ENCODE data around the gene DNER.
A peak's percentile ranks its signal among the peaks of the same experiment; 100 is the strongest.

DNER gene

DNA sequence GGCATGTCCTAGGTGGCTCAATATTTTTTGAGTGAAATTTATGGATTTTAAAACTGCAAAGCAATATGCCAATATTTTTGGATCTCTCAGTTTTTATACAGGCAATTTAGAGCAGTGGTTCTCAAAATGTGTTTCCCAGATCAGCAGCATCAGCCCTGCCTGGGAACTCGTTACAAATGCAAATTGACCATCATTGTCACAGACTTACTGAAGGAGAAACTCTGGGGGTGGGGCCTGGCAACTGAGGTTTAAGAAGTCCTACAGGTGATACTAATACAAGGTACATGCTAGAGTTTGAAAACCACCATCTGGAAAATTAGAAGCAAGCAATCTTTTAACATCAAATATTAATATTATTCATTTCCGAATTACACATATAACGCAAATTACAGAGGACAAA, 227.7 kb downstream of the DNER start:
- no peak for DNase-seq (ENCODE audit: low read depth)

DNA sequence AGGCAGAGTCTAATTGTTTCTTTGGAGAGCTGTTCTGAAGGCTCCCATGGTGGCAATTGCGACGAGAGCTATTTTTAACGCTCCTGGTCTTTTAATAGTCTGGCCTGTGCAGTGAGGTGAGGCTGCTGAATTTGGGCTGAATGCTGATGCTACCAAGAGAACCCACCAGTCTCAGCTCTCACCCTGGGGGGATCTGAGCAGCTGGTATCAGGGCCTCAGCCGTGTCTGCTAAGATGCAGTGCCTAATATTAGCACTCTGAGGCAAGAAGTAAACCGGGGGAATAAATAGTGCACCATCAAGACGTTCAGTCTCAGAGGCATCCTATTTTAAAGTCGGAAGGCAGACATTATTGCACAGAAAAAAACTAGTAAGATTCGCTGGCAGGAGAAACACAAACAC, 228.5 kb downstream of the DNER start:
- no peak for DNase-seq (ENCODE audit: low read depth)

DNA sequence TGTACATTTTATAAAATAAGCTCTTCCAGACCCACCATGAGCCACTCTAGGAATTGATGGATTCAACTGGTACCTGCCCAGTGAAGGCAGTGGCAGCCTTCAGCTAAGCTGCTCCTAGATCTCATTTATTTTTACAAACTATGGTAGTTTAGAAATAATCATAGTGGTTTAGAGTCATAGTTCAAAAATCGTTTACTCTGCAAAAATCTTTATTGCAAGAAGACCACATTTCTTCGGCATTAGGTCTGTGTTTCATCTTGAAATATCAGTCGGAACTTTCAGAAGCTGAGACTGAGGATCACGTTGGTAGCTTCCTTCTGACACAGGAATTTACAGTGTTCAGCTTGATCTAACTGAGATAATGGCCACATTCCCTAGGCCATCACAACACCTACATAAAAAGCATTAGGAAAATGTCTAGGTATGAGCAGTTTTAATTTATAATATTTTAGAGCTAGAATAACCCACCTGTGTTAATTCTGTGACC, 237.0 kb downstream of the DNER start:
- no peak for DNase-seq (ENCODE audit: low read depth)

DNA sequence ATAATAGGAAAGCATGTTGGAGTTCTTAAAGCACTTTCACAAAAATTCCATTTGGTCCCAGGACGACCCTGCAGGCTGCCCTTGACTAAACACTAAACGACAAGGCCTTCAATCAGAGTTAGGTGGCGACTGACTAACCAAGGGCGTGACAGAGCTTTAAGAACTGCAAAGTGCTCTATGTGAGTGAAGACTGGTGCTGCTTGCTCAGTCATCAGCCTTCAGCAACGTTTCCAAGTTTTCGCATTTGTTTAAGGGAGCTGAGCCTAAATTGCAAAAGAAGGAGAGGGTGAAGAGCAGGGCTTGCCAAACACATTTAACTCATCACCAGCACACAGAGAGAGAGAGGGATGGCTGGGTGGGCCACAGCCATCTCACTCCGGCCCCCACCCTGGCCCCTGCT, 238.6 kb downstream of the DNER start:
- DNase-seq (ENCODE audit: low read depth), result no peak

DNA sequence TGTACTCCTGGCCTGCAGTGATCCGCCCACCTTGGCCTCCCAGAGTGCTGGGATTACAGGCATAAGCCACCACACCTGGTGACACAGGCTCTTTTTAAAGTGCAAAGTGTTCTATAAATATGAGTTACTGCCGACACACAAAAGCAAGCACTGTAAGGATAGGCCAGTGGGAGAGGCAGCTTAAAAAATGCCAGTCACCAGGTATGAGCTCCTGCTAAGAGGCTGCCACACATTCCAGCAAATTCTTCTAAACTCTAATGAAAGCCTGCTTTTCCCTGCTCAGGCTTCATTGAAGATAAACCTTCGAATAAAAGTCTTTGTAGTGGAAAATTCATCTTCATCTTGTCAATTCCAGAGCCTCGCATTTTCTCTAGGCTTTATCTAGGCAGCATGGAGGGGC, 240.2 kb downstream of the DNER start:
- no peak for DNase-seq (ENCODE audit: low read depth)

DNA sequence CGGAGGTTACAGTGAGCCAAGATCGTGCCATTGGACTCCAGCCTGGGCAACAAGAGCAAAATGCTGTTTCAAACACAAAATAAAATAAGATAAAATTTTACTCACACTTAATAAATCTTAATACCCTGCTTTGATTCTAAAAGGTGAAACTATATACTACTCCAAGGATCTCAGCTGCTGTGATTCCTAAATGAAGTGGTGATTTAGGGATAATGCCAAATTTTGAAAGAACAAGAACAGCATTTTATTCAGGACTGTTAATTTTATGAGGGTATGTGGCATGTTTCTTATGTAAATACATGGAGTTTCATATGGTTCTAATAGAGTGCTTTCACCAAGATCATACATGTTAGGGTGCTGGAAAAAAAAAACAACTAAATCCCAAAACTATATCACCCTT, 243.6 kb downstream of the DNER start:
- DNase-seq (ENCODE audit: low read depth), result no peak

DNA sequence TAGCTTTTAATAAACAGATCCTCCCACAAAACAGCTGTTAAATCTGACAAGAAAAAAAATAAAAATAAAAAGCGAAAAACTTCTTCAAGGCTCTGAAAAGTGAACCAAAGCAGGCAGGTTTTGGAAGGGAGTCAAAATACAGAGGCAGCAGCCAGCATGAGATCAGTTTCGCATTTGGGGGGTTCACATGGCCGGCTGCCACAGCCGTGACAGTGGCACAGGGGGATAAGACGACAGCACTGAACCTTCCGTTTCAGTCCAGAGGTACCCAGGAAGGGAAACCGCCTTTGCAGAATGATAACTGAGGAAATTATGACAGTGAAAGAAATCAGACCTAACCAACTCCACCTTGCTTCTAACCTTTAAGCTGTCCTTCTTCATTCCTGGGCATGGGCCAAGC, 246.6 kb downstream of the DNER start:
- DNase-seq (ENCODE audit: low read depth), result no peak

DNA sequence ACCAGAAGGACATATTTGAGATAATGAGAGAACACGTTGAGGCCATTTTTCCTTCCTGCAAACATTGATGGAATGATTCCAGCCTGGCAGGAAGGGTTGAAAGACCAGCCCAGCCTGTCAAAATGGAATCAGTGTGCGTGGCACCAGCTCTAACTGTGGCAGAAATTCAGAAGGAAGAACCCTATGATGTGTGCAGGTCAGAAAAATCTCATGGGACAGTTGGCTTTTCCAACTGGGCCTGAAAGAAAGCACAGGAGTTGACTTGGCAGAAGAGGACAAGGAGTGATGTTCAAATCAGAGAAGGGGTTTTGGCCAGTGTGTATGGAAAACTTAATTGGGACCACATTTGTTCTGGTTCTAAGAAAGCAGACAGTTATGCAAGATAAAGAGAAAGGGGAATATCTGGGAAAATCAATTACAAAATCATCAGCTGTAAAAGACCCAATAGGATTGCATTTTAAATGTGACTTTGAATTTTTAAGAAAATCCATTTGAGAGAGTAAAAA, 250.5 kb downstream of the DNER start:
- DNase-seq (ENCODE audit: low read depth), result no peak

DNA sequence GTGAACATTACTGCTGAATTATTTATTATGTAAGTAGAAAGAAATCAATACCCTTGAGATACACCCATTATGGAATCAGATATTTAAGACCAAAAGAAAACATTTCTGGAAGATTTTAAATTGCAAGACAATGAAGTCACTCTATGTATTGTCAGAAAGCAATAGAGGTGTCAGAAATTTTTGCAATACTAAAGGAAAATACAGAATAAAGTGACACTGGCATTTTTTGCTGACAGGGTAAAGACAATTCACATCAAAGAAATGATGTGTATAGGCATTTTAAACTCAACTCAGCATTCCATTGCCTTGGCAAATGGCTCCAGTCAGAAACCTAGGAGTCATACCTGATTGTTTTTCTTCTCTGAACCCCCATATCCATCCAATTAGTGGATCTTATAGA, 252.2 kb downstream of the DNER start:
- no peak for DNase-seq (ENCODE audit: low read depth)

DNA sequence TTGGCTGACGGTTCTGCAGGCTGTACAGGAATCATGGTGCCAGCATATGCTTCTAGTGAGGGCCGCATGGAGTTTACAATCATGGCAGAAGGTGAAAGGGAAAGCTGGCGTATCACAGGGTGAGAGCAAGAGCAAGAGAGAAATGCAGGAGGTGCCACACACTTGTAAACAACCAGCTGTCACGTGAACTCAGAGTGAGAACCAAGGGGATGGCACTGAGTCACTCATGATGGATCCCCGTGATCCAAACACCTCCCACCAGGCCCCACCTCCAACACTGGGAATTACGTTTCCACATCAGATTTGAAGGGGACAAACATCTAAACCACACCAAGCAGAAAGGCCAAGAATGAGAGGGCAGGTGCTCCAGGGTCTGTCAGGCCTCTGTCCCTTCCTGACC, 258.3 kb downstream of the DNER start:
- no peak for DNase-seq (ENCODE audit: low read depth)

DNA sequence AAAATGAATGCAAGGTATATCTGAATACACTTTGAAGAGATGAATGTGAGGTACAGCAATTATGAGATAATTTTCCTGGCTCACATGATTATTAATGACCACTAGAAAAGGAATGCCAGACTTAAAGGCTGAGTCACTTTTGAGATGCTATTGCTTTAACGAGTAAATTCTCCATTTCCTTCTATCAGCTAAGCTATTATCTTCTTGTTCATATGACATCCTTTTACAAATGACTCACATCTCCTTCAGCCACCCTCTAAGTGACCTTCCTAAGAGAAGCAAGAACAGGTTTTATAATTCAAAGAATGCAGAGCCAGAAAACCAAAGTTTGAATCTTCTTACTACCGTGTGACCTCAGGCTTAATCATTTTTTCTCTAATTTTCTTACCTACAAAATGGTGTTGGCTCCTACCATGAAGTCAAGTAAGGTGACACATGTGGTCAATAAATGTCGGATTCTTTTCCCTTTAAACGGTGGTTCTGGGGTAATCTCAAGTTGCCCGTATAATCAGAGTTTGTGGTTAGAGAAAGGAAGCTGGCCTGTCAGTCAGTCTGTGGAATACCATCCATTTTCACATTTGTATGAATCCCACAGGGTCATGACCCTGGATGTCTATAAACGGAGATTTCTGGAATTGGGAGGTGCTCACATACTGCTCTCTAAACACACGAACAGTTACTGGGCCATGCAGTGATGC, 259.3 kb downstream of the DNER start:
- peak; percentile 95 for DNase-seq (ENCODE audit: low read depth)

DNA sequence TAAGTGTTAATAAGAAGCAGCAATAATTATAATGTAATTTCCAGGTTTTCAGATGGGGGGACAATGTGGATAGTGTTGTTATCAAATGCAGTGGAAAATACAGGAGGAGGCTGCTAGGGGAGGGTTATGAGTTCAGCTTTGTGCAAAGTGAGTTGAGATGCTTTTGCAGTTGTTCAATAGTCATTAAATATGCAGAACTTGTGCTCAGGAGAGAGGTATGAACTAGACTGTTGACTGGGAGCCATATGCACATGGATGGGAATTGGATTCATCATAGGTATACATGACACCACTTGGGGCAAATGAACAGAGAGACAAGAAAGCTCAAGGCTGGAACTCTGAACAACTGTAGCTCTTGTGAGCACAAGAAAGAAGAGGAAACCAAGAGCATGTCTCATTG, 261.1 kb downstream of the DNER start:
- DNase-seq (ENCODE audit: low read depth), result no peak

DNA sequence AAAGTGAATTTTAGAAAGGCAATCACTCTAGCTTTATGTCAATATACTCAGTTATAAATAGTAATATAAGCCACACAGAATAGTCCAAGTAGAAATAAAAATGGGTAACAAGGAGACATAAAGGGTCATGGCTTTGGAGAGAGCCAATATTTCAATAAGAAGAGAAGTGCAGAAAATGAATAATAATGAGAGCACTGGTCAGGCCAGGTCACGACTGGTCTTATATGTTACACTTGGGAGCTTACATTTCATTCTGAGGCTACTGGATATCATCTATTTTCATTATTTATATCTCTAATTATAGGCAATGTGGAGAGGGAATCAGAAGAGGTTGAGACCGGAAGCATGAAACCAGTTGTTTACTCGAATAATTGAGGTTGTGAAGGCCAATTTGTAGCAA, 262.5 kb downstream of the DNER start:
- DNase-seq (ENCODE audit: low read depth), result no peak

DNA sequence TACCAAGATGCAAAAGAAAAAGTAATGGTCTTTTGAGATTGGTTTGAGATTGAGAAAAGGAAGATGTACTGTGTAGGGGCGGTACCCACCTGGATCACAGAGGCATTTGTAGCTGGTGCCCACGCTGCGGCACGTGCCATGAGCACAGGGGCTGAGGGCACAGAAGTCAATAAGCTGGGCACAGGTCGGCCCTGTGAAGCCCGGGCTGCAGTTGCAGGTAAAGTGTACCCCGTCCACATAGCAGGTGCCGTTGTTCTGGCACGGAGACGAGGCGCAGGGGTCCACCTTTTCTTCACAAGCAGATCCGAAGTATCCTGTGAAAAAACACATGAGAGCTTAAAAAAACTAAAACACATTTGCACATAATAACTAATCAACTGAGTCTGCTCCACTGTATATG, 267.1 kb downstream of the DNER start:
- DNase-seq (ENCODE audit: low read depth), result no peak

DNA sequence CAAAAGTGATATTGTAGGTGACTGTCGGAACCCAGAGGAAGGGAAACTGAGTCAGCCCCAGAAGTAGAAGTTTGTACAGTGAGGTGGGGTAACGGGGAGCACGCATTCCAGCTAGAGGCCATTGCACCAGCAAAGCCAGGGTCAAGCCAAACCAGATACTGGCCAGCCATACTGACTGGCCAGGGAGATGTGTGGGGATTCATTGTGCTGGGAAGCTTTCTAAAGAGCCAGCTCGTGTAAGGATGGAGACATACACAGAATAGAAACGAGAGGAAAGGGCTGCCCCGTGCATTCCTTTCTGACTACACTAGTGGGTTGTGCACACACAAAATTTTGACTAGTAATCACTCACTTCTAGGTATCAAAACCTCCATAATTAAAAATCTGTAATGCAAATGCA, 268.0 kb downstream of the DNER start:
- no peak for DNase-seq (ENCODE audit: low read depth)

DNA sequence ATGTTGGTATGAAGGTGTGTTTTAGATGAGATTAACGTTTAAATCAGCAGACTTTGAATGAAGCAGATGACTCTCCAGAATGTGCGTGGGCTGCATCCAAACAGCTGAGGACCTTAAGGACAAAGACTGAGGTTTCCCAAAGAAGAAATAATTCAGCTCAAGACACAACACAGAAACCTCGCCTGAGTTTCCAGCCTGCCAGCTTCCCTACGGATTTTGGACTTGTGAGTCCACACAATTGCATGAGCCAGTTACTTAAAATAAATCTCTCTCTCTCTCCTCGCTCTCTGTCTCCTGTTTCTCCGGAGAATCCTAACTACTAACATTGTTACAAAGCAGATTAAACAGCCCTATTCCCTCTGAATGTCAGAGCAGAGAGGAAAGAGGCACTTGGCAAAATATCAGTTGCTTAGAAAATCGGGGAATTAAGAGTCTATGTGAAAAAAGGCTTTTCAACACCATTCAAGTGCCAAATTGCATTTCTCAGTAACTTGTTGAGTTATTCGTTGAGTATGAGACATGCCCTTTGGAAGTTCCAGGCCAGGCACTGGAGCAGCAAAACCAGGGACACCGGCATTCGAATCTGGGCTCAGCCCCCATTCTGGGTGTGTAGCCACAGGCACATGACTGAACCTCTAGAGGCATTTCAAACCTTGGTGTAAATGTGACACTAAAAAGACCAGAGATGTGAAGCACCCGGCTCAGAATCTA, 268.7 kb downstream of the DNER start:
- peak; percentile 54 for DNase-seq (ENCODE audit: low read depth)

DNA sequence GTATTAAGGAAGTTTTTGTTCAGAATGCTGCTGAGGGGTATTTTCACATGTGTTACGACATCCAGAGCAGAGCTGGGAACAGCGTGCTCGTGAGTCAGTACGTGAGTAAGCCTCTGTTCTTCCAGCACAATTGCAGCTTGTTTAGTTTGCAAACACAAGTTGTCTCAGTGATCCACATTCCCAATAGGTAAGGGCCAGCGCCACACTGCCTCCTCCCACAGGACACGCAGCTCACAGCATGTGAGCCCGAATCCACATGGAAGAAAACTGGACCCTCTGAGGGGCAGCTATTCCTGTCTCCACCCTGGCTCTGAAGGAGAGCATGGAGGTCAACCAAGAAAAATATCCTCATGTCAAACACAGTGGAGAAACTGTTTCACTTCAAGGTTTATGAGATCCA, 269.3 kb downstream of the DNER start:
- peak; percentile 99 for DNase-seq (ENCODE audit: low read depth)

DNA sequence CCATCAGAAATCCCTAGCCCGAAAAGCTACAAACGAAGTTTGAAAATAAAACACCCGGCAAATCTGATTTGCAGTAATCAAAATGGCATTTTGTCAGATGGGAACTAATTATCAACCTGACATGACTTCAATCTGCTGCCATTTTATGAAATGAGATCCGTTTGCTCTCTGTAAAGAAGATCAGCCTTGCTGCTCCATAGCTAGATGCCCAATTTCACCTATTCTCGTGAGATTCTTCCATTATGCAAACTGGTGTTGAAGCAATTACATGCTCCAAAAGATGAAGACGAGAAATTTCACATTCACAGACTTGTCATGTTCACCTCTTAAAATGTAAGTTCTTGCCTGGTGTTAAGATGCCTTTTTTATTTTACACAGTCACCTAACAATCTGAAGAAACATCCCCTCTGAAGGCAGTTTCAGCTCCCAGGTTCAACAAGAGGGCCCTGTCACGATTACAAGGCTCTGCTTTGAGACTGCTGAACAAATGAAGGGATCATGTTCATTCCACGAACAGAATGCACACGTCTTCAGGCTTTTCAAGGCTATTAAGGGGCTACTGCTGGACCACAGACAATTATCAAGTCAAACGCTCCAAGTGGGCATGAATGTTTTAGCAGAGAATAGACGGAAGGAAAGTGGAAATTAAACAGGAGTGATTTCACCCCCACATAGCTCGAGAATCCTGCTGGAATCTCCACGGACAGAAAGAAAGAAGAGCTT, 270.6 kb downstream of the DNER start:
- no peak for DNase-seq (ENCODE audit: low read depth)

DNA sequence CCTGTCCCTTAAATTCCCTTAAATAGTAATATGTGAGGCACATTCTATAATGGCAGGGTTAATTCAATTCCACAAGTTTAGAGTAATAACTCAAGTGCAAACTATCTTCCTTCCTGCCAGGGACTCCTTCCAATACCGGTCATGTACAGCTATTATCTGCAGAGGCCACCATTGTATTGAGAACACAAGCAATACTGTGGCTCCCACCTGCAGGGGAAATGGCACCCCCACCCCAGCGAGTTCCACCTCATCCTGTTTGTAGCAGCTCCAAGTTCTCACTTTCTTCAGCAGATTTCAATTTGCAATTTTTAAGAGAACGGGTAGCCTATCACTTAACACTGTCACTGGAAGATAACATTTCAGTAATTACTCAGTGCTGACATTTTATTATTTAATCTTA, 271.2 kb downstream of the DNER start:
- DNase-seq (ENCODE audit: low read depth), result no peak

DNA sequence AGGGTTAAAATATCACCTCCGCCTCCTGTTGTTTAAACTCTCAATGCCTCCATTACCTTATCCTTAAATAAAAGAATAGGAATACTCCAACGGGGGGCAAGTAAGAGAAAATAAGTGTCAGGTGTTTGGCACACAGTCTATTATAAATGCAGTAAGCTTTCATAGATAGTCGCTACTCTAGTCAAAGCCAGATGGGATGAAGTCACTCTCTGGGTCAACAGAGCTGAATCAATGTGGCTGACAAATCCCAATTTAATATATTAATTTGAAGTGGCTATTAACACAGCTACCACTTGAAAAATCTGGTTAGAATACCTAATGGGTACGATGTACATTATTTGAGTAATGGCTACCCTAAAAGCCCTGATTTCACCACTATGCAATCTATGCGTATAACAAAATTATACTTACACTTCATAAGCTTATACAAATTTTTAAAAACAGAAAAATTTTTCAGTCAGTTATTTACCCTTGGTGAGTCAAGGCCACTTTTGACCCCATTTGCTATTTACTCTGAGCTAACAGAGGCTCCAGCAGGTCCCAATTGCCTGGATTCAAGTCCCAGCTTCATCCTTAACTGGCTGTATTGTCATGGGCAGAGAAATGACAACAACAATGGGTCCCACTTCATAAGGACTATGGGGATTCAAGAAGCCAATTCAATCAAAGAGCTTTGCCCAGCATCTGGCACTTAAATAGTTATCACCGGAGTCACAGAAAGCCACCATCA, 275.8 kb downstream of the DNER start:
- DNase-seq (ENCODE audit: low read depth), result no peak

DNA sequence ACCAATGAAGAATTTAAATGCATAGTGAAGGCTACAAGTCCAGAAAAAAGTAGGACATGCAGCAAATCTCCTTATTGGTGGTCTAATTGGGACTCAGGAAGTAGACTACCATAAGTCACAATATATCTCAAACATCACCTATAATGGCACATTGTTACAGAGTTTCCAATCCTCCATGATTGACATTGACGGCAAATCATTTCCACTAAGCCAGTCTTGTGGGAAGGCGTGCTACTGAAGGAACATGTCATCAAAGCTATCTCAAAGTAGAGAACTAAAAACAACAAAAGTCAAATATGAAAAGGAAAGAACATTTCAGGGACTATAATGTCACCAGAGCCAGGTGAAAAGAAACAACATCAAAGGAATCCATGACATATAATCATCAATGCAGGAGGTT, 276.9 kb downstream of the DNER start:
- DNase-seq (ENCODE audit: low read depth), result no peak

DNA sequence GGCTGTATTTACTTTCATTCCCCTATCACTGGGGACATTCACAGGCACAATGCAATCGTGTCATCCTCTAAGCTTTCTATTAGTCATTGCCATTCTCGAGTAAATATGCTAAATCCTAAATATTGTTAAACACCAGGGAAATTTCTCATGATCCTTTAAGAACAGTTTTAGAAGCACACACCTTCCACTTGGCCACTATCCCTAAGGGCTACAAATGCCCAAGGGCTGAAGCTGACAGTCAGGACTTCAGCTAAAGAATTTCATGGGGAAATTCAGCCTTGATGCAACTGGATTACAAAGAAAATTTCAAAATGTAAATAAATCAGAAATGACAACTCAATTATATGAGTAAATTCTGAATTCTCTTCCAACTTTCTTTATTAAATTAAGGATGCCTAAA, 280.2 kb downstream of the DNER start:
- peak; percentile 34 for DNase-seq (ENCODE audit: low read depth)

All from iris pigment epithelial cell (primary cell).